ENCODE measurements around the gene ACAP1. TPM values are rescaled to one million over a fixed set of nuclear protein-coding genes. Genes with fewer than 3 reads are reported as not detected.

ACAP1 gene
- total RNA-seq, 1 experiment from 2014 or later, result 10.9 TPM

DNA sequence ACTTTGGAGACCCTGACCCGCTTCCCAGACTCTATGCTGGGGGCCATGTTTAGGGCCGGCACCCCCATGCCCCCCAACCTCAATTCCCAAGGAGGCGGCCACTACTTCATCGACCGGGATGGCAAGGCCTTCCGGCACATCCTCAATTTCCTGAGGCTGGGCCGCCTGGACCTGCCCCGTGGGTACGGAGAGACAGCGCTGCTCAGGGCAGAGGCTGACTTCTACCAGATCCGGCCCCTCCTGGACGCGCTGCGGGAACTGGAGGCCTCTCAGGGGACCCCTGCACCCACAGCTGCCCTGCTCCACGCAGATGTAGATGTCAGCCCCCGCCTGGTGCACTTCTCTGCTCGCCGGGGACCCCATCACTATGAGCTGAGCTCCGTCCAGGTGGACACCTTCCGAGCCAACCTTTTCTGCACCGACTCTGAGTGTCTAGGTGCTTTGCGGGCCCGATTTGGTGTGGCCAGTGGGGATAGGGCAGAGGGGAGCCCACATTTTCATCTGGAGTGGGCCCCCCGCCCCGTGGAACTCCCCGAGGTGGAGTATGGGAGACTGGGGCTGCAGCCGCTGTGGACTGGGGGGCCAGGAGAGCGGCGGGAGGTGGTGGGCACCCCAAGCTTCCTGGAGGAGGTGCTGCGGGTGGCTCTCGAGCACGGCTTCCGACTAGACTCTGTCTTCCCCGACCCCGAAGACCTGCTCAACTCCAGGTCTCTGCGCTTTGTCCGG is 16.7 kb downstream of the ACAP1 start:
- Histone ChIP-seq H2AFZ (no peak overlapping the region), H3K4me2 (peak overlapping the region; percentile 91), H3K4me1 (replicated peaks; ENCODE audit: insufficient read depth) (peaks cover 28% of the 10 kb centered on the region), H3K4me3 (peak overlapping the region; percentile 86), H3K27me3 (ENCODE audit: insufficient read depth, low read depth) (no peaks in the 10 kb centered on the region), H3K27ac (peak overlapping the region; percentile 98; the same call in 1 of the 2 replicates), H3K36me3 (ENCODE audit: low read depth) (no peaks in the 10 kb centered on the region), H3K9me2 (ENCODE audit: insufficient read depth) (no peaks in the 10 kb centered on the region), H3F3A (ENCODE audit: insufficient read depth, low read depth) (peaks cover 34% of the 10 kb centered on the region), H3K79me2 (ENCODE audit: low read depth) (peaks cover 43% of the 10 kb centered on the region), H4K20me1 (ENCODE audit: insufficient read depth) (peaks cover 15% of the 10 kb centered on the region), H3K9me3 (ENCODE audit: insufficient read depth, low read depth) (no peaks in the 10 kb centered on the region)
- intact Hi-C loops (cut with micrococcal nuclease; ENCODE audit: unreplicated experiment), result loop anchor here (1.0 to 5.0 kb wide), 3 partner anchors 49 to 236 kb away; partner anchors contain the start of genes POLR2A and TMEM256
- CTCF ChIA-PET, result interaction anchor here (0.5 kb wide), 1 partner anchor 246 kb away, joined by 5 read pairs; no protein-coding TSS in a partner anchor
- BruUV-seq (replicated peaks), result no TSS peak
- POLR2A ChIA-PET (ENCODE audit: unreplicated experiment), result interaction anchor here (0.6 to 0.7 kb wide), 3 partner anchors 32 to 135 kb away, joined by 3 to 4 read pairs (median 4); no protein-coding TSS in a partner anchor
- TF ChIP-seq, protein P1, sequence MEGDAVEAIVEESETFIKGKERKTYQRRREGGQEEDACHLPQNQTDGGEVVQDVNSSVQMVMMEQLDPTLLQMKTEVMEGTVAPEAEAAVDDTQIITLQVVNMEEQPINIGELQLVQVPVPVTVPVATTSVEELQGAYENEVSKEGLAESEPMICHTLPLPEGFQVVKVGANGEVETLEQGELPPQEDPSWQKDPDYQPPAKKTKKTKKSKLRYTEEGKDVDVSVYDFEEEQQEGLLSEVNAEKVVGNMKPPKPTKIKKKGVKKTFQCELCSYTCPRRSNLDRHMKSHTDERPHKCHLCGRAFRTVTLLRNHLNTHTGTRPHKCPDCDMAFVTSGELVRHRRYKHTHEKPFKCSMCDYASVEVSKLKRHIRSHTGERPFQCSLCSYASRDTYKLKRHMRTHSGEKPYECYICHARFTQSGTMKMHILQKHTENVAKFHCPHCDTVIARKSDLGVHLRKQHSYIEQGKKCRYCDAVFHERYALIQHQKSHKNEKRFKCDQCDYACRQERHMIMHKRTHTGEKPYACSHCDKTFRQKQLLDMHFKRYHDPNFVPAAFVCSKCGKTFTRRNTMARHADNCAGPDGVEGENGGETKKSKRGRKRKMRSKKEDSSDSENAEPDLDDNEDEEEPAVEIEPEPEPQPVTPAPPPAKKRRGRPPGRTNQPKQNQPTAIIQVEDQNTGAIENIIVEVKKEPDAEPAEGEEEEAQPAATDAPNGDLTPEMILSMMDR (conservative IDR thresholded peaks at IDR 0.05), result no peak
- no peak for TF ChIP-seq EZH2 (IDR thresholded peaks at IDR 0.05; ENCODE audit: low read depth)
- DNase-seq, result no peak

DNA sequence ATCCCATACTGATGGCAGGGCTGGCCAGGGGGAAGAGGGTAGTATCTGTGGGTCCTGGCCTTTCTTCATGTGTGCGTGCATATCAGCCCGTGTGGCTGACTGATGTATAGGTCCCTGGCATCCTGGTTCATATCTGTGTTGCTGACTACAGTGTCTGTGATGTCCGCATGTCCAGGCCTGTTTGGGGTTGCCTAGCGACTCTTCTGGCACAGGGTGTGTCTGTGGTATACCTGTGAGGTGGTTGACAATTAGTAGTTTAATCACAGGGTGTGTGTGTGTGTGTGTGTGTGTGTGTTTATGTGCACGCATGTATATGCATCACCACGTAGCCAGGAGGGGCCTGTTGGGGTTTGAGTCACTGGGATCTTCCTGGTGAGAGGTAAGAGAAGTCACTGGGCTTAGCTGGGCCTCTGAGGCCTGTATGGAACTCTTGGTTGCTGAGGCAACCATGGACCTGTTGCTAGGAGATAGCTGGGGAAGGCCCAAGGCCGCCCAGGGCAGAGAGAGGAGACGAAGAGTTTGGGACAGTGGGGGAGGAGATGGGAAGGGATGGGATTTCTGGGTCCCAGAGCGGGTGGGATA is 18.0 kb downstream of the ACAP1 start:
- Histone ChIP-seq H4K20me1 (ENCODE audit: insufficient read depth) (peaks cover 15% of the 10 kb centered on the region), H3K4me3 (peak overlapping the region; percentile 86; the same call in 1 of the 2 replicates), H3K9me3 (ENCODE audit: insufficient read depth, low read depth) (no peaks in the 10 kb centered on the region), H3K9me2 (ENCODE audit: insufficient read depth) (no peaks in the 10 kb centered on the region), H3K79me2 (ENCODE audit: low read depth) (peaks cover 43% of the 10 kb centered on the region), H3K4me1 (replicated peaks; ENCODE audit: insufficient read depth) (peaks cover 28% of the 10 kb centered on the region), H3K27ac (no peak overlapping the region), H2AFZ (no peak overlapping the region), H3F3A (ENCODE audit: insufficient read depth, low read depth) (peaks cover 34% of the 10 kb centered on the region), H3K36me3 (ENCODE audit: low read depth) (no peaks in the 10 kb centered on the region), H3K4me2 (peak overlapping the region; percentile 91), H3K27me3 (ENCODE audit: insufficient read depth, low read depth) (no peaks in the 10 kb centered on the region)
- ChIA-PET CTCF (interaction anchor here (0.5 kb wide), 1 partner anchor 25 kb away, joined by 3 read pairs; no protein-coding TSS in a partner anchor), POLR2A (ENCODE audit: unreplicated experiment) (interaction anchor here (0.5 to 0.7 kb wide), 2 partner anchors 25 to 39 kb away, joined by 5 to 16 read pairs; no protein-coding TSS in a partner anchor)
- peak in 1 of 2 experiments; percentile 36 for DNase-seq
- TF ChIP-seq EZH2 (IDR thresholded peaks at IDR 0.05; ENCODE audit: low read depth), result no peak
- TF ChIP-seq, protein P1 (conservative IDR thresholded peaks at IDR 0.05), result no peak
- intact Hi-C loops (cut with micrococcal nuclease; ENCODE audit: unreplicated experiment), result loop anchor here (5.0 kb wide), 1 partner anchor 48 kb away; the partner anchor contains the start of gene TMEM256
- no TSS peak for BruUV-seq (replicated peaks)

DNA sequence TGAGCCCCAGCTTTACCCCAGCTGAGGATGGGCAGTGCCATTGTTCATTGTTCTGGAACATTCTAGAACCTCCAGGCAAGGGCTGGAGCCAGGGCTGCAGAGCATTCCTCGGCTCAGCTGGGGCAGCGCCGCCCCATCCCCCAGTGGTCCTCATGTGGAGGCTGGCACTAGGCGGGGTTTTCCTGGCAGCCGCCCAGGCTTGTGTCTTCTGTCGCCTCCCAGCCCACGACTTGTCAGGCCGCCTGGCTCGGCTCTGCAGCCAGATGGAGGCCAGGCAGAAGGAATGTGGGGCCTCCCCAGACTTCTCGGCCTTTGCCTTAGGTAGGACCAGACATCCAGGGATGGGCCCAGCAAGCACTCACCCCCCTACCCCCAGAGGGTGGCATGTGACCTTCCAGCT is 18.7 kb downstream of the ACAP1 start, which contains the start of gene TMEM95:
TSS of gene TMEM95 (plus strand) at position 104 of the 400 bp plus-strand sequence. CDS start at position 153, 49 bp downstream.
- intact Hi-C loops (cut with micrococcal nuclease; ENCODE audit: unreplicated experiment), result loop anchor here (5.0 kb wide), 1 partner anchor 147 kb away; no protein-coding TSS in a partner anchor
- no peaks in the 10 kb centered on the region for H3K27me3 ChIP-seq (ENCODE audit: insufficient read depth, low read depth)
- H3K4me2 ChIP-seq, result peak within 1 kb of the TSS; percentile 91
- H3K4me1 ChIP-seq (replicated peaks; ENCODE audit: insufficient read depth), result peaks cover 21% of the 10 kb centered on the region; the same call in 1 of the 2 replicates
- peak; percentile 25 to 47 for DNase-seq
- no TSS peak for BruUV-seq (replicated peaks)
- H3K9me2 ChIP-seq (ENCODE audit: insufficient read depth), result no peaks in the 10 kb centered on the region
- H3K27ac ChIP-seq, result no peak within 1 kb of the TSS
- peak within 1 kb of the TSS; percentile 86; the same call in 1 of the 2 replicates for H3K4me3 ChIP-seq
- no peak within 1 kb of the TSS for H2AFZ ChIP-seq
- CTCF ChIA-PET, result interaction anchor here (0.6 to 1.6 kb wide), 3 partner anchors 25 to 206 kb away, joined by 6 to 13 read pairs (median 9); no protein-coding TSS in a partner anchor
- H3K9me3 ChIP-seq (ENCODE audit: insufficient read depth, low read depth), result no peaks in the 10 kb centered on the region
- H3F3A ChIP-seq (ENCODE audit: insufficient read depth, low read depth), result peaks cover 28% of the 10 kb centered on the region
- peaks cover 37% of the 10 kb centered on the region for H3K79me2 ChIP-seq (ENCODE audit: low read depth)
- POLR2A ChIA-PET (ENCODE audit: unreplicated experiment), result interaction anchor here (0.7 to 1.0 kb wide), 2 partner anchors 26 to 49 kb away, joined by 4 to 16 read pairs; partner anchors contain the start of gene TMEM256
- H4K20me1 ChIP-seq (ENCODE audit: insufficient read depth), result peaks cover 15% of the 10 kb centered on the region
- TF ChIP-seq, protein P1 (conservative IDR thresholded peaks at IDR 0.05), result no peak
- no peak for TF ChIP-seq EZH2 (IDR thresholded peaks at IDR 0.05; ENCODE audit: low read depth)
- H3K36me3 ChIP-seq (ENCODE audit: low read depth), result no peaks in the 10 kb centered on the region

All from PC-9 (cell line).